Stimulated activated CD4-positive, alpha-beta T cell treated with anti-CD3 and anti-CD28 coated beads, Interleukin-2, amount 100 ng/mL, for 48 hours (primary cell): ENCODE data around the gene ARHGEF4.
"Not testable (repeated sequence)": the region's sequence is repeated elsewhere in the genome, so short reads cannot be mapped to it uniquely, and the experiment has no call there.

Source experiments
- DNase-seq, 2 donors: peaks; one replicate each; pipeline ENCODE4 v3.0.0-alpha.2; 2020

Gene ARHGEF4

DNA sequence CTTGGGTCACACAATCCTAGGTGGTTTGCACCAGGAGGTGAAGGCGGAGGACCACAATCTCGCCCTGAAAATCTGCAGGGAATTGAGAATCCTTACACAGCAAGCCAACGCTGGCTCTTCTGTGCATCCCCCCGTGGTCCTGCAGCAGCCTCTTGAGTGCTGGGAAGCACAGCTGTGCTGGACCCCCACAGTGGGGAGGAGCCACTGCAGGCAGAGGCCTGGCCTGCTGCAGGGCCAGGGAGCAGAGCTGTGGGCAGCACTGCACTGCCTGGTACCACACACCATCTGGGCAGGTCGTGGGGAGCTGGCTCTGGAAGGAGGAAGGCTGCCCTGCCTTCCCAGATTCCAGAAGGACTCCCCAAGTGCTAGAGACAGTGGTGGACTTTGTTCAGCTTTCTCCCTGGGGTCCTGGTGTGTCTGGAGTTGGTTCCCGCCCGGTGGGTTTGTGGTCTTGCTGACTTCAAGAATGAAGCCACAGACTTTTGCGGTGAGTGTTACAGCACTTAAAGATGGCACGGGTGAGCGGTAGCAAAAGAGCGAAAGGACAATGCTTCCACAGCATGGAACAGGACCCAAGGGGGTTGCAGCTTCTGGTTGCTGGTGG lies 150.3 kb downstream of the ARHGEF4 start:
- no peak for DNase-seq

DNA sequence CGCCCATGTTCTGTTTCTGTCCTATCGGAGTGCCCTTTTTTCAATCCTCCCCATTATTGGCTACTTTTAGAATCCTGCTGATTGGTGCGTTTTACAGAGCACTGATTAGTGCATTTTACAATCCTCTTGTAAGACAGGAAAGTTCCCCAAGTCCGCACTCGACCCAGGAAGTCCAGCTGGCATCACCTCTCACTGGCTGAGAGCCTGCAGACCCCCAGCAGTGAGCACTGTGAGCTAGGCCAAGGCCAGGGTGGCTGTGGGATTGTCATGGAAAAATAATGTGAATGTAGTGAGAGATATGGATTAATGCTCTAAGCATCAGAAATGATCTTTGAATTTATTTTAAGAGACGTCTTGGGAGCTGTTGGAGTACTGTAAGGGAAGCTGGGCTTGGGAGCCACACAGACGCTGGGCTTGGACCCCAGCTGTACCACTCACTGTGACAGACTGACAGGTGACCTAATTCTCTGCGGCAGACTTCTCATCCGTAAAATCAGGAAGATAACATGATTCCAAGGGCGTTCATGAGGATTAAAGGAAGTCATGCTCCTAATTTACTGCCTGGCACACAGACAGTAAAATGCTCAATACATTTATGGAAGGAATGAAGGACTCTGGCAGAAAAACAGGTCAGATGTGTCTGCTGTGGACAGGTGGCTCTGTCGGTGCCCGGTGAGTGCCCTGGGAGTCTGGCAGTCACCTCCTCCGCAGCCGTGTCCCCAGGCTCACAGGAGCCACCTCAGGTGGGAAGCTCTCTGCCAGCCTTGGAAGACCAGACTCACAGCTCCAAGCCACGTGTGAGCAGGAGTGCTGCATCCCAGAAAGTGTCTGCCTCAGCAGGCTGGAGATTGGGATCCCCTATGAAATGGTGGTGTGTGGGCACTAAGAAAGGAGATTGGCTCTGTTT lies 151.1 kb downstream of the ARHGEF4 start:
- DNase-seq, result no peak

DNA sequence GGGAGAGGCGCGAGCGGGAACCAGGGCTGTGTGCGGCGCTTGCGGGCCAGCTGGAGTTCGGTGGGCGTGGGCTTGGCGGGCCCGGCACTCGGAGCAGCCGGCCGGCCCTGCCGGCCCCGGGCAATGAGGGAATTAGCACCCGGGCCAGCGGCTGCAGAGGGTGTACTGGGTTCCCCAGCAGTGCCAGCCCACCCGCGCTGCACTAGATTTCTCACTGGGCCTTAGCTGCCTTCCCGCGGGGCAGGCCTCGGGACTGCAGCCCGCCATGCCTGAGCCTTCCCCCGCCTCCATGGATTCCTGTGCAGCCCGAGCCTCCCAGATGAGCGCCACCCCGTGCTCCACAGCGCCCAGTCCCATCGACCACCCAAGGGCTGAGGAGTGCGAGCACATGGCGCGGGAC lies 154.7 kb downstream of the ARHGEF4 start:
- not testable (repeated sequence) for DNase-seq

DNA sequence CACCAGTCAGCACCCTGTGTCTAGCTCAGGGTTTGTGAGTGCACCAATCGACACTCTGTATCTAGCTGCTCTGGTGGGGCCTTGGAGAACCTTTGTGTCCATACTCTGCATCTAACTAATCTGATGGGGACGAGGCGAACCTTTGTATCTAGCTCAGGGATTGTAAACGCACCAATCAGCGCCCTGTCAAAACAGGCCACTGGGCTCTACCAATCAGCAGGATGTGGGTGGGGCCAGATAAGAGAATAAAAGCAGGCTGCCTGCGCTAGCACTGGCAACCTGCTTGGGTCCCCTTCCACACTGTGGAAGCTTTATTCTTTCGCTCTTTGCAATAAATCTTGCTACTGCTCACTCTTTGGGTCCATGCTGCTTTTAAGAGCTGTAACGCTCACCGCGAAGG lies 155.3 kb downstream of the ARHGEF4 start:
- not testable (repeated sequence) for DNase-seq

DNA sequence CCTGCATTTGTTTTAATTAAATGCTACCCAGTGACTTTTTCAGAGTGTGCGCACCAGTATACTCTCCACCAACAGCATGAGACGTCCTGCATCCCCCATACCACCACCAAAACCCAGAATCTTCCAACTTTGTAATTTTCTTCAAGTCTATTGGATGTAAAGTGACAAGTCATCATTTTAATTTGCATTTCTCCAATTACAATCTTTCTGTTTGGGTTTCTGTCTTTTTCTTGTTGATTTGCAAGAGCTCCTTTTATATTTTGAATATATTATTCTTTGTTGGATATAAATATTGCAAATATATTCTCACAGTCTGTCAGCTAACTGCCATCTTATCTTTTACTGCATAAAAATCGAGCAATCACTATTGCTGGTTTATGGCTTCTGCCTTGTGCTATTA lies 160.0 kb downstream of the ARHGEF4 start:
- DNase-seq, result no peak

DNA sequence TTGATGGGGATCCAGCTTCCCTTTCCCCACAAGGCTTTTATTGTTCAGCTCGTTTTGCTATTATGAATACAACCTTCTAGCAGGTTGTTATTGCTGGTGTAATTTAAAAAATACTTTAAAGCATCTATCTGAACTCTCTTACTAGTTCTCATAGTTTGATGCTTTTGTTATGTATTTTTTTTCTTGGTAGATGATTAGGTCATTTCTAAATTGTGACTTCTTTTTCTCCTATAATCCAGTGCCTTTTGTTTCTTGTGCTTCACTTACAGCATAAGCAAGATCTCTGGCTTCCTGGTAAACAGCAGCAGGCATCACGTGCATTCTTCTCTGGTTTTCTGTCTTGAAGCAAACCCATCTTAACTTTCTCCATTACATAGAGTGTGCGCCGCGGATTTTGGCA lies 160.5 kb downstream of the ARHGEF4 start:
- DNase-seq, result no peak

DNA sequence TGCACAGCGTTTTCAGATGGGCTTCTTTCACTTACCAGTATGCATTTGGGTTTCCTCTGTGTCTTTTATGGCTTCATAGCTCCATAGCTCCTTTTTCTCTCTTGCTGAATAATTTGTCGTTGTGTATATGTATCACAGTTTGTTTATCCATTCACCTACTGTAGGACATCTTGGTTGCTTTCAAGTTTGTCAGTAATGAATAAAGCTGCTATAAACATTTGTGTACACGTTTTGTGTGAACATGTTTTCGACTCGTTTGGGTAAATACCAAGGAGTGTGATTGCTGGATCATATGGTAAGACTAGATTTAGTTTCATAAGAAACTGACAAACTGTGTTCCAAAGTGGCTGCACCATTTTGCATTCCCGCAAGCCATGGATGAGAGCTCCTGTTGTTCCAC lies 161.8 kb downstream of the ARHGEF4 start:
- no peak for DNase-seq

DNA sequence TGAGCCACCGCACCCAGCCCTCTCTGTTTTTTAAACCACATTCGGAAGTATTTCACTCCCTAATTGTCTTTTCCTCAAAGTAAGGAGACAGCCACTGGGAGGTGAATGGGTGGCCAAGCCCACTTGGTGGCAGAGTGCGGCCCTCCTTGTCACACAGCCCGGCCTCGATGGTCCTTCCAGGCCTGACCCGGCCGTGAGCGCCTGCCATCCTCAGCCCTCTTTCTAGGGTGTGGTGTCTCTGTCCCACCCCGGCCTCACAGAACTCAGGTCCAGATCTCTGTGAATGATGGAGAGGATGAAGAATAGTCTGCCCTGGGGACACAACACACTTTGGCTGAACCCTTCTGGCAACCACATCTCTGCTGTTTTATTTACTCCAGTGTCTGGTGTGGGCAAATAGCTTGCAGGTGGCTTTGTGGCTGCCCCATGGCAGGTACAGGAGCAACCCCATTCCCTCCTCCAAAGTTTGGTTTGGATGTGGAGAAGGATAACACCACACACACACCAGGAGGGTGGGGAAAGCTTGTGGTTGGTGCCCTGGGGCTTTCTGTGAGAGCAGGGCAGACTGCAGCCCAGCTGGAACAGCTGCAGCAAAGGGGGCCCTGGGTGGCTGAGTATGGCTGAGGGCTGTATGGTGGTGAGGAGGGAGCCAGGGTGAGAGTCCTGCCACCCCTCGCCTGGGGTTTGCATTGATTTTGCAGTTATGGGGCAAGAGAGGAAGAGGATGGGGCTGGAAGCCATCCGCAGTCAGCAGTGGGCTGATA lies 167.9 kb downstream of the ARHGEF4 start:
- DNase-seq, result no peak

DNA sequence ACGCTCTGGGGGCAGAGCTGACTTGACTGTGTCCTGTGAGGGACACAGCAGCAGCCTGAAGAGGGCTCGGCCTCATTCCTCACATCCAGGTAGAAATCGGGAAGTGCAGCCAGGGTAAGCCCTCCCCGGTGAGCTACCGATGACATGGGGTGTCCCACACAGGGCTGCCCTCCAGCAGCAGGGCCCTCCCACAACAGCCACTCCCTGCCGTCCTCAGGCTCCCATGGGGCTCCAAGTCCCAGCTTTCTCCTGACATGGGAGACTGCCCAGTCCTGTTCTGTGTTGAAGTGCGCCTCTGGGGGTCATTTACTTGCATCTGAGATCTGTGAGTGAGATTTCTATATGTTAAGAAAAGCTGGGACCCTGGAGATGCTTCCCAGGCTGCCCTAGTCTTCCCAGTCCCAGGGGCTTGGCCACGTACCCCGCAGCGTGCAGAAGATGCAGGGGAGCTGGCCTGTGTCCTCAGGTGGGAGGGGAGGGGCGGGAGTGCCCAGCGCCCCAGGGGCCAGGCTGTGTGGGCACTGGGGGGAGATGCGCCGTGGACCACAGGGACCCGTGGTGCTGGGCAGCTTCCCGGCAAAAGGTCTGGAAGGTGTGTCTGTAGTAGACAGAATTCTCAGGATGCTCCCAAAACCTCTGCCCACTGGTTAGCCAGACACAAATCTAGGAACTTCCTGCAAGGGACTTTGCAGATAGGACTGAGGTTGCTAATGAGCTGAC lies 168.7 kb downstream of the ARHGEF4 start:
- DNase-seq, result no peak

DNA sequence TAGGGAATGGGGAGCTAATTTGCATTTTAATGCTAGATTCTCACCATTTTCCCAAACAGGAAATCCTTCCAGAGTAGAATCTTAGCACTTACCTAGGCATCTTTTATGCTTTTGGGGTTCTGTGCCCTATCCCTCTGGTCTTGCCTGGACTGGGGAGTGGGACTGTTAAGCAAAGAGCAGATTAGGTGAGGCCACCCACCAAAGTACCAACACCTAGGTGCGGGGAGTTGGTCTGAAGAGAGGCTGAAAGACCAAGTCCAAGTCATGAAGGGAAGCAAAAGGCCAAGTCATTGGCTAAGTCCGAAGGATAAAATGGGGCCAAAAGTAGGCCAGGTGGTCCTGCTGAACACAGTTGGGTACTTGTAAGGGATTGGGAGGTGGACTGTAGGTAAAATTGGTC lies 169.8 kb downstream of the ARHGEF4 start:
- DNase-seq, result no peak

DNA sequence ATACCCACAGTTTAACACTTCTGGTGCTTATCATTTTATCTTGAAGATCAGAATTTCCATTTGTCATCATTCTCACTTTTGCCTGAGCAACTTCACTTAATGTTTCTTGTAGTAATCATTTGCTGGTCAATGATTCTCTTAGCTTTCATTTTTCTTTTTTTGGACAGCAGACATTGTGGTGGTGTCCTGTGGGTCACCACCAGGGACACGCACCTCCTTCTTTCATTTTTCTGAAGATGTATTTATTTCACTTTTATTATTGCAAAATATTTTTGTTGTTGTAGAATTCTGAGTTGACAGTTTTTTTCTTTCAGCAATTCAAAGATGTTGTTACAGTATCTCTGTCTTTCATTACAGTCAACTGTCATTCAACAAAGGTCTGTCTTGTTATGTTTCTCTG lies 172.3 kb downstream of the ARHGEF4 start:
- no peak for DNase-seq

DNA sequence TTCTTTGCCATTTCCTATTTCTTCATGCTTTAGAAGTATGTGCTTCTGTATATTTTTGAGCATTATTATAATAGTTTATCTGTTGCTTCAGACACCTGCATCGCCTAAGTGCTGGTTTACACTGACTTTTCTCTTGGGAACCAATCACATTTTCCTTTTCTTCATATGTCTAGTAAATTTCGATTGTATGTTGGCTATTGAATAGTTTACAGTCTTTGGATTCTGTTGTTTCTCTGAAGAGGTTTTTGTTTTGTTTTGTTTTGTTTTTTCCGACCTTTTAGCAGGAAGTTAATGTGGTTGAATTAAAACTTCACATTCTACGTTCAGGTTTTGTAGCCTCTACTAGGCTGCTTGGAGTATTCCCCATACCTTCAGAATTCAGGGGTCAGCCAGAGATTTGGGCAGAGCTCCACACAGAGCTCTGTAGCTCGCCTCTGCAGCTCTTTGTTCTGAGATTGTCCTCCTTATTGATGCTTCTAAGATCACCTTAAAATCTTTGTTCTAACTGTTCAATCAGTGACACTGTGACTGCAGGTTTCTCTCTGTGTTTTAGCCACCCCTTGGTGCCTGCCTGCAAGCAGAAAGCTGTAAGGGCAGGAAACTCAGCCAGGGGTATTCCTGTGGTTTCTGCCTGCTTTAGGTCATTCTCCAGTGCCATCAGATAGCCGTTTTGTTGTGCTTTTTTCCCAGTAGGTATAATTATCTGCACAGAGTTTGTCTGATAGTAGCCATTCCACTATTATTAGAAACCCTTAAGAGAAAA lies 173.2 kb downstream of the ARHGEF4 start:
- DNase-seq, result no peak

DNA sequence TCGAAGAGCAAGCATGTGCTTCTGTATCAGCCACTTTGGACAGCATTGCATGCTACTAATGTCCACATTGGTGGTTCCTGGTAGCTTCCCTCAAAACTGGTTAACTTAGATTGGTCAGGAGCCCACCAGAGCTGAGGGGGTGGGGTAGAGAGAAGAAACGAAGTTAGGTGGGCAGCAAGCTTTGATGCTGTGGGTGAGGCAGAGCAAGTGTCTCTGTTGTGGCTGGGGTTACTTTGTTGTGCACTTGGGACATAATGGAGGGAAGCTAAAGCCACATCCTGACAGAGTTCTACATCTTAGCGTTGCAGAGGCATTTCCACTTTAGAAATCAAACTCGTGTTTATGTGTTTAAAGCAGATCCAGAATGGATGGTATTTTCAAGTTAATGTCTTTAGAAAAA lies 173.9 kb downstream of the ARHGEF4 start:
- no peak for DNase-seq

DNA sequence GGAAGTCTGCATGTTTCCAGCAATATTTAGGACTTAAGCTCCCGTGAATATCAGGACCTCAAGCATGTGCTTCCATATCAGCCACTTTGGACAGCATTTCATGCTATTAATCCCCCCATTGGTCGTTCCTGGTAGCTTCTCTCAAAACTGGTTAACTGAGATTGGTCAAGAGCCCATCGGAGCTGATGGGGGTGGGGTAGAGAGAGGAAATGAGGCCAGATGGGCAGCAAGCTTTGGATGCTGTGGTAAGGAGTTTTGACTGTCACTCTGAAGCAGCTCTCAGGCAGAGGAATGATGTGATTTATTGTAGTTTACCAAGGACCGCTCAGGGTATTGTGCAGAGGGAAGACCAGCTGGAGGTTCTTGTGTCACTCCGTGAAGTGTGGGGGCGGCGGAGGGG lies 174.8 kb downstream of the ARHGEF4 start:
- no peak for DNase-seq

DNA sequence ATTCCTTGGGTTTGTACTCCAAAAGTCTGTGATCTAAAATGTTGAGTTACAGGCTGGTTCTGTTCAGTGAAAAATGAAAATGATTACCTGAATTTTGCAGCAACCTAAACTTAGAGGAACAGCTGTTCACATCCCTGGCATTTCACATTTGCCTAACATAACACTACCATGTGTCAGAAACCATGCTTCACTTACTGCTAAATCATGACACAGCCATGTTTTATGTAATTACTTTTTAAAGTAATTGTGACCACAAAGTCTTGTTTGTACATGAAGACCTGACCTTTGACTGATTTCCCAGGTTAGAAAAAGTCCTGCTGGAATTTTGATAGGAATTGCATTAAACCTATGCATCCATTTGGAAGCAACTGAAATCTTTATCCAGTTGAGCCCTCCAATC lies 177.4 kb downstream of the ARHGEF4 start:
- no peak for DNase-seq

DNA sequence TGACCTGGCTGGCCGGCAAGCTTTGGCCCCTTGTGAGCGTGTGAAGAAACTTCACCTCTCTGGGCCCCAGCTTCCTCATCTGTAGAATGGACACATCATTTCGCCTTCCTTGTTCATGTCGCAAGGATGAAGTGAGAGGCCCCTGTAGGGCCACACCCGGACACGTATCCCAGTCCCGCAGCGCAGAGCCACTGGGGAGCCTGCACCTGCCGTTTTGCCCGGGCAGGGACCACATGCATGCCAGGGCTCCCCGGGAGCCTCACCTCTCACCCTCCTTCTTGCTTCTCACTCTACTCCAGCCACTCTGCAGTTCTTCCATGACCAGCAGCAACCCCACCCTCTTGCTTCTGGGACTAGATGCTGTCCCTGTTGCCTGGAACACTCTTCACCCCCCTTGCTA lies 179.1 kb downstream of the ARHGEF4 start:
- DNase-seq, result no peak

DNA sequence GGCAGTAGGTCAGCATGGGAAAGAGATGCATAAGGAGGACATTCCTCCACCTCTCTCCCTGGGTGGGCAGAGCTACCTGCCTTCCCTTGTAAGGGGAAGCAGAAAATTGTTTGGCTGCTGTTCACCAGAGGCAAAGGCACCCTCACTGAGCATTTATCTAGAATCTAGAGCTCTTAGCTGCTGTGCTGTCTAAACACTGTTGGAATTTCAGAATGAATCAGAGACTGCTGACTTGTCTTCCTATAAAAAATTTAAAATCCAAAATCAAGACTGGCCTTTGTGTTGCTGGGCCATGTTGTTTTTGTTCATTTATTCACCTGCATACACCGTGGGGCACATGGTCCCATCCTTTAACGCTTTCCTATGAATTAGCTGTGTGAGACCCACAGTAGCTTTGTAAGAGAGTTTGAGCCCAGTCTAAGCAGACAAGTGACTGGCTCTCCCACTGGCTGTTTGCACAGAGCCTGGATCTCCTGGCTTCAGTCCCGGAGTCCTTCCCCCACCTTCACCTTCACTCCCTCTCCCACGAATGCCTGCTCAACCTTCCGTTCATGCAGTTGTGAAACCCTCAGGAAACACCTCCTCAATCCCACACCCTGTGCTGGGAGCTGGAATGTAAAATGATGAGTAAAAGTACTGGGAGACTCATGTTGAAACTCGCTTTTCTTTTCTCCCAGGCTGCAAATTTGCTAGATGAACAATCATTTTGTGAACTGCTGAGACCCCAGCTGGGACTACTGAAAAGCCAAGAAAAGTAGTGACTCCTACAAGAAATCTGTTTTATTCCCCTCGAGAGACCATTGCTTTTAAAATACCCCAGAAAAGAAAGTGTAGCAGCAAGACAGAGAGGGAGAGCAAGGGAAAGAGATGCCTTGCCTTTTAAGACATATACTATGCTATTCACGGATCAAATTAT lies 180.4 kb downstream of the ARHGEF4 start:
- DNase-seq, result no peak

DNA sequence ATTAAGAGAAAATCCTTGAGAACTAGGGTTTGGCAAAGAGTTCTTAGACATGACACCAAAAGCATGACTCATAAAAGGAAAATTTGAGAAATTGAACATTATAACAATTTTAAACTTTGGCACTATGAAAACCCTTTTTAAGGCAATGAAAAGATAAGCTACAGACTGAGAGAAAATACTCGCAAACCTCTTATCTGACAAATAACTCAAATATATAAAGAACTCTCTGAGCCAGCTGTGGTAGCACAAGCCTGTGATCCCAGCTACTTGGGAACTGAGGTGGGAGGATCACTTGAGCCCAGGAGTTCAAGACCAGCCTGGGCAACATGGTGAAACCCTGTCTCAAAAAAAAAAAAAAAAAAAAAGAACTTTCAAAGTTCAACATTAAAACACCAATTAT lies 186.0 kb downstream of the ARHGEF4 start:
- no peak for DNase-seq

DNA sequence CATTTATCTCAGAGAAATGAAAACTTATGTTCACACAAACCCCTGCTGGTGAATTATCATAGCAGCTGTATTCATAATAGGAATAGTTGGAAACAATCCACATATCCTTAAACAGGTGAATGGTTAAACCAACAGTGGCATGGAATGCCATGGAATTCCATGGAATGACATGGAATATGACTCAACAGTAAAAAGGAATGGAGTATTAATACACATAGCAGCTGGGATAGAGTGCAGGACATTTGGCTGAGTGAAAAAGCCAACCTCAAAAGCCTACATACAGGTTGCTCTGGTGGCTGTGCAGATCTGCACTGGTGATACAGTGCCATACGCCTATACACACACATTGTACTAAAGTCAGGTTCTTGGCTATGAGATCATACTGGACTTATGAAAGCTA lies 187.0 kb downstream of the ARHGEF4 start:
- DNase-seq, result no peak

DNA sequence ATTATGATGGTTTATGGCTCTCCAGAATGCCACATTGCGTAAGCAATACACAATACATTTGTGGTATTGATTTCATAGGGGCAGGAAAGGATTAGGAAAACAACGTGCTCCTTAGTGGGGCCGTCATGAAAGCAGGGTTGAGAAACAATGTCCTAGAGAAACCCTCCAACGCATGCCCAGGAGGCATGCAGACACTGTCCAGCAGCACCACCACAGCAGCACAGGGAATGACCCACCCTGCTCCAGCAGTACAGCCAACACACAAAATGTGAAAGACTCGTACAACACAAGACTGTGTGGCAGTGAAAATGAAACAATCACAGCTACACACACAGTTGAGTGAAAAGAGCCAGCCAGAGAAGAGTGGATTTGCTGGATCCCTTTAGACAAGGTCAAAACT lies 190.2 kb downstream of the ARHGEF4 start:
- no peak for DNase-seq
